CD4-positive, alpha-beta T cell treated with Interleukin-15 for 4 hours (primary cell): ENCODE measurements around the gene RASGEF1B.

Experiments used
- DNase-seq: peaks from one replicate; pipeline ENCODE4 v3.0.0-alpha.2; 2020; ENCODE audit warnings: low spot score

RASGEF1B gene

DNA sequence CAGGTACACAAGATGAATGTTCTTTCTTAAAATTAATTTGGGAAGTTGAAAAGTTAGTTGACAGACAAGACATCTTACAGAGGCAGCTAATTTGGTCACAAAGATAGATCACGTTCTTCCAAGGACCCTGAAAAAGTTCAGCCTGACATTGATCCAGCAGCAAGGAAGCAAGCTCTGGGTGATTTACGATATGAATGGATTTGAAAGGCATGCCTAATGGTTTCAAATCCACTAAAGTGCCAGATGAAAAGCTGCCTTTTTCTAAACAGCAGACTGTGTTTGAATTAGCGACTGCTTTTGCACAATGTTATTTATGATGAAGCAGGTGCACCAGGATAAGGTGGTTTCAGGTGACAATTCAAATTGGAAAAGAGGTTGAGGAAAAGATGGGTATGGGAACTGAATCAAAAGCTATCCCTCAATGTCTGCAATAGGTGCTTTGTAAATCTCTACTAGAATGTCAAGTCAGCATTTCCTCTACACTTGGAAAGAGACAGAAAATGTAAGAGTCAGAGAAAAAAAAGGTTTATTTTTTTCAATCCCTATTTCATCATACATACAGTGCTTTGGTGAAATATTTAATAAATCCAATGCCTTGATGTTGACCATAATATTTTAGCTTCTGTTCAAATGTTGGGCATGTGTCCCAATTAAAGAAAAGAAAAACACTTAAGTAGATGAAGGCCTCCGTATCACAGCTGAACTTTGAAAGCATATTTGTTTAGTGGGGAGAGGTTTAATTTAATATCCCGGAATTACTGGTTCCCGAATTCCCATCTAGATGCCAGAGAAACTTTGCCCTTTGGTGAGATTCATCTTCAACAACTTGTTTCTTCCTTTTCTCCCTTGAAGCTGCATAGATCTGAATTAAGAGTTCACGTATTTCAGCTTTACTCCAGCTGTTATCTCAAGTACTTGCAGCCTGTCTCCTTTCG is 6.0 kb downstream of the RASGEF1B start:
- DNase-seq = no peak

DNA sequence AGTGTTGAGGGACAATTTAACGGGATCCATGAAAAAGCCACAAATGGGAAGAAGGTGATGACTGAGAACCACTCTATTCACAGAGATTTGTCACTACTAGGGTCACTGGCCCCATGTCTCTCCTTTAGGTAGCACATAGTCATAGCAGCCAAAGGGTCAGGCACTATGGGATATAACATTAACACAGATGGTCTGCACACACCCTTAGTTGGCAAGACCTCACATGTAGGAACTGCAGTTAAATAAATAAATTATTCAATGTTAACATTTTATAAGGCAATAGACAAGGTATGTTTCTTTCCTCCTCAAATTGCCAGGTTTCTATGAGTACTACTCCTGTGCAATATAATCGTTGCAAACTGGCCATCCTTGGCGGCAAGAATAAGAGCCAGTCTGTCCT is 10.9 kb downstream of the RASGEF1B start:
- DNase-seq = no peak

DNA sequence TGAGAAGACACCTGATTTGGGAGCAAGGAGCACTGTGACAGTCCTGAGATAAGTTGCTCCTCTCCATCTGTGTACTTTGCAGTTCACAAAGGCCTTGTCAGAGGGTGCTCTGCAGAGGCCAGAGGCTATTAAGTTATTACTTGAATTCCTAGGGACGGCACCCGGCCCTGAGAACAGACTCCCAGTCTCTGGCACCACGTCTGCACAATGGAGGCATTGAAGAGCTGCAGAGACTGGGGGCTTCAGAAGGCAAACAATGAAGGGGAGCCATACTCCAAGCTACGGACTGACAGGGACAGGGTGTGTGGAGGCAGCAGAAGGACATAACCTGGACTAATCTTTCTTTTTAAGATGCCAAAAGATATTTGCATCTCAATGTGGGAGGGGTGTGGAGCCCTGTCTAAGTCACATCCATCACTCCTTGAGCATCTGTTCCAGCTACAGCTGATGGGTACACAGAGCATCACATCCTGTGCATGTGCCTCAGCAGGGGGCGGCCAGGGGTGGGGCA is 11.5 kb downstream of the RASGEF1B start:
- DNase-seq = no peak

DNA sequence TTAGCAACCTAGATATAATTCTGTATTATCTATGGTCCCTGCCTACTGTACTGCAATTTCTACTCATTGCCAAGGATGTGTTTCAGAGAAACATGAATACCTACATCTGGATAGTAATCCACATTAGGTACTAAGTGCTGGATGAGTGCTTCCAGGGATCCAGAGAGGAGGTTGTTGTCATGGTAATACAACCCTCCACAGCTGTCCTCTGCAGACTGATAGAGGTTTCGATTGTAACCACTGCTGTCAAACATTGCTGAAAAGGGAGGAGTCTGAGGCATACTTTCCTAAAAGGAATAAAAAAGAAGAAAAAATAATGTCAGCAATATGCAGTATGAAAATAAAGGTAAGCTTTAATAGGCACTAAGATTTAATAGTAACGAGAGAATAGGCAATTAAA is 12.5 kb downstream of the RASGEF1B start:
- DNase-seq = no peak

DNA sequence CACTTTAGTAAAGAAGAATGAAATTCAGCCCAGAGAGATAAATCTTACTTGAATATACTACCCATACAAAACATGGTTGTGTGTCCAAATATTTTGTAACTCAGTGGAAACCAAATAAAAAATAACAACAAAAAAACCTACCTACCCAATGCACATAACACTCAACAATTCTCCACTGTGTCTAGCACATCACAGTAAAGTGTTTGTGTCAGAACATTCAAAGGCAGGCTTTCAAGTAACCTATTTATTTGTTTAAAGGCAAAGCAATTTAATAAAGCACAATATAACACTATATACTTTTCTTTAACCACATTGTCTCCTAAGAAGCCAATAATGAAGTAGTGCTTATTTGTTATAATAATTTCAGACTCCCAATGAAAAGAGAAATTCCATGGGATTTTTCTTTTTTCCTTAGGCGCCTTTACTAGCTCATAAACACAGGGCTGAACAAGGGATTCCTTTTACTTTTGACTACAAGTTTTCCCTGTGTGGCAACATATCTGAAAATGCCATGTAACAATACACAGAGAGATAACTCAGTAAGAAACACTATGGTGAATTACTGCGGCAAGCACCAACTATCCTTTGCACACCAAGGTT is 13.7 kb downstream of the RASGEF1B start:
- DNase-seq = no peak

DNA sequence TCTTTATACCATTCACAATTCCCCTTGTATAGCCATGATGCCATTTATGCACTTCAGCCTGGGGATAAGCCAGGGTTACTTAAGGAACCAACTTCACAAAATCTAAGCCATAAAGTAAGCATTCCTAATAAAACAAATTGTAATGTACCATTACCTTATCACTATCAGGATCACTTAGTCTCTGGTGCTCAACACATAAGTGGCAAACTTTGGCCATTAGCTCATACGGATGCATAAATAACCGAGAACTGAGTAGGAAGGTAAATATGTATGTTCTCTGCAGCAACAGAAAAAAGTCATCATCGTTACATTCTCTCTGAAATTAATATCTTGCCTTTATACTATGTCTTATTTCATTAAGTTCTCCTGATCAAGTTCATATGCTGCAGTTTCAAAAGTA is 14.4 kb downstream of the RASGEF1B start:
- no peak for DNase-seq

DNA sequence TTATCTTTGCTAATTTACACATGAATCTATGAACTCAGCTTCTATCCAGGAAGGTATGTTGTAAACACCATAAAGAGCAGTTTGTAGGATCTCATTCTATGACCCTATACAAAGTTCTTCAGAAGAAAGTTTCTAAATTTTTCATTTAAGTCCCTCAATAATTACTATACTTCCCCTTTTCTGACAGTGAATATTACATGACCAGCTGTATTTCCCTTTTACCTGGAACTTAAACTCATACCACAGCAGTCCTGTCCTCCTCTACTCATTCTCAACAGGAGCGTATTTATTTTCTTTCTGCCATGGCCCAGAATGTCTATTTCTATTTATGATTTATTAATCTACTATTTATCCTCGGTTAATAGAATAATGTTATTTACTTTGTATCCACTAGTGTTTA is 15.8 kb downstream of the RASGEF1B start:
- no peak for DNase-seq

DNA sequence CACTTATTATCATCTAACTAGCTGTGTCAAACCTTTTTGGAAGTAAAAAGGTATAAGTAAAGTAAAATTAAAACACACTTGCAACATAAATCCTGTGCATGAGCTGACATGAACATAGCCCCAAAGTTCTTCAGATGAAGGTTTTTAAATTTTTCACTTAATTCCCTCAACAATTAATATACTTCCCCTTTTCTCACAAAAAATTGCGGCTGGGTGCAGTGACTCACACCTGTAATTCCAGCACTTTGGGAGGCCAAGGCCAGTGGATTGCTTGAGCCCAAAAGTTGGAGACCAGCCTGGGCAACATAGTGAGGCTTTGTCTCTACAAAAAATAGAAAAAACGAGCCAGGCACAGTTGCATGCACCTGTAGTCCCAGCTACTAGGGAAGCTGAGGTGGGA is 16.8 kb downstream of the RASGEF1B start:
- no peak for DNase-seq

DNA sequence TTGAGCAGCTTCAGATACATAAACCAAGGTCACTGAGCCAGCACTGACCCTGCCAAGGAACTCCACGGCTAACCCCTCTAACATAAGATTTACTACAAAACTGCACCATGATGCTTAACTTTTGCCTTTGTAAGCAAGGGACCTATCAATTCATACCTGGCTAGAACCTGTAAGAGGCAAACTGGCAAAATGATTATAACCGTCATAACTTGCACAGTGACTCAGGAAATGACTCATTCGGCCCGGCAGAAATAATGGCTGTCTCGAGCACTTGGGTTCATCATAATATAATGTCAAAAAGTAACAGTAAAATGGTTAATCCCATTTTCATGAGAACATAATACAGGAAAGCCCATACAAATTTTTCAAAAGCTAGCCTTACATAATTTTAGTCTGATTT is 17.2 kb downstream of the RASGEF1B start:
- peak; percentile 32 for DNase-seq

DNA sequence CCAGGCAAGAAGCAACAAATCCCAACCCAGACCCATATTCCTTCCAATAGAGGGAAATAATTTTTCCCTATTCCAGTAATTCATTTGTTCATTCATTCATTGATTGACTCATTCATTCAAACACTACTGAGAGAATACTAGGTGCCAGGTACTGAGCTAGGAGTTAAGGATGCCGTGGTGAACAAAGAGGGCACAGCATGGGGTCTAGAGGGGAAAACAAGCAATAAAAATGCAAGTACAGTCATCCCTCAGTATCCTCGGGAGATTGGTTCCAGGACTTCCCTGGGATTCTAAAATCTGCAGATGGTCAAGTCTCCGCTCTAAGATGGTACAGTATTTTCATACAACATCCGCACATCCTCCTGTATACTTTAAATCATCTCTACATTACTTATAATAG is 18.7 kb downstream of the RASGEF1B start:
- DNase-seq = no peak

DNA sequence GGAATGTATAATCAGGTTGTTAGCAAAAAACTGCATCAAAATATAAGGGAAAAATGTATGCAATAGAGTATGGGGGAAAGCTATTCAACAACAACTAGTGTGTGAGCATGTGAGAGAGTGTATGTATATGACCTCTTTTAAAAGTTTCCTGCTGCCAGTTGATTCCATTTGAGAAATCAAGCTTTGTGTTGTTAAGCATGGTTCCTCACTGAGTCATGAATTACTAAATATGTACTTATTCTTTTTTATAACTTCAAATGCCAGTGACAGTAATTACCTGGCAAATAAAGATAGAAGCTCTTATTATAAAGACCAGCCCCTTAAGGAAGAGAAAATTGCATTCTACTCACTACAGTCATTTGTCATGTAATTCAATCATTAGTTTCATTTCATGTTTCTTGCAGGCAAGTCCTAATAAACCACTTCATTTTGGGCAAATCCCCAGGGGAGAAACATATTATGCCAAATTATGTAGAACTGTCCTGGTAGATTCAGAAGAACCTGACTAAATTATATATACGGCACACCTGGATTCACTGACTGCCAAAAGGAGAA is 19.2 kb downstream of the RASGEF1B start:
- DNase-seq = no peak

DNA sequence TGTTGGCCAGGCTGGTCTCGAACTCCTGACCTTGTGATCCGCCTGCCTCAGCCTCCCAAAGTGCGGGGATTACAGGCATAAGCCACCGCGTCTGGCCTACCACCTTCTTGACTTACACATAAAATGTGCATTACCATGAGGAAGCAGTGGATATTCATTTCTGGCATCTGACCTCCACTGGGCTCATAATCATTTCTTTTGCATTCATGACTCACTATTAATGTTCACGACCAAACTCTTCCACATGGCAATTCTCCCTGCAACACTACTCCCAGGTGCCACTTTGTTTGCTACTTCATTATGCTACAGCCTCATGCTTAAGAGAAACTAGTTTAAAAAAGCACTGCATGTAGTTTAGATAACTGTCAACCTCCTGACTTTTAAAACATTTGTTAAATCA is 22.7 kb downstream of the RASGEF1B start:
- DNase-seq = no peak

DNA sequence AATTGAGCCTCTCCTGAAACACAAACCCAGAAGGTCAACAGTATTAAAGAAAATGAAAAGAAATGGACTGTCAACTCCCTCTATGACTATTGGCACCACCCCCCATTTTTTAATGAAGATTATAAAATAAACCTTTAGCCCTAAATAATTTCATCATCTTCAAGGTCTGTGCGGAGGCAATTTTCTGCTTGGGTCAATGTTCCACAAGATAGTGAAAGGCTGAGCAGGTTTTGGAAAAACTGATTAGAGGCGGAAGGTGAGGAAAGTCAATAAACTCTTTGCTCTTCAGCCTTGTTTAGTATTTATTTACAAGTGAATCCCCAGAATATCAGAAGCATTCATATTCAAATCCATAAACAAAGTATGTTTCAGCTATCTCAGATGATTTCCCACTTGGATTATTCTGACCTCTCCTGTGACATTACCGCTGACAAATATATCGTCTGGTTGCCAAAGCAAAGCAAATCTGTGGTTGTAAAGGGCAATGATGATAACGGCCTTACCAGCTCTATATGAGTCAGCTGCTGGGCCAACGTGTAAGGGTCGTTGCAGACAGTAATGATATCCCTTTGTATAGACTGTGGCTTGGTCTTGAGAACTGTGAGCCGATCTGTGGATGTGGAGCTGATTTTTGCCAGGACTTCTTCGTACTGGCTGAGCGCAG is 24.0 kb downstream of the RASGEF1B start:
- DNase-seq = no peak

DNA sequence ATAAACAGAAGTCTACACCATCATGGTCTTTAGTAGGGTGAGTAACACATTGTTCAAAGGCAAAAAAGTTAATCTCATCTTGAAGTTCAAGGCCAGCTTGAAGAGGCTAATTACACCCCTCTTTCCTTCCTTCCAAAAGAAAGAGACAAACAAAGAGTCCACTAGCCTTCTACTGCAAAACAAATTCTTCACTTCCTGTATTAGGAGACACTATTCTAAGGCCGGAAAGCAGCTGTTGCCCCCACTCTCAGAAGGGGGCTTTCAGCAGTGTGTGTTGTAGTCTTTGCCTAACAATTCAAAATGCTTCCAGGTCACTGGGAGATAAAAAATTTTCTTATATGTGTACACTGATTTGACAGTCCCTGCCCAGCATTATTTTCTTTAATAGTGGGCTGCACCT is 25.1 kb downstream of the RASGEF1B start:
- no peak for DNase-seq

DNA sequence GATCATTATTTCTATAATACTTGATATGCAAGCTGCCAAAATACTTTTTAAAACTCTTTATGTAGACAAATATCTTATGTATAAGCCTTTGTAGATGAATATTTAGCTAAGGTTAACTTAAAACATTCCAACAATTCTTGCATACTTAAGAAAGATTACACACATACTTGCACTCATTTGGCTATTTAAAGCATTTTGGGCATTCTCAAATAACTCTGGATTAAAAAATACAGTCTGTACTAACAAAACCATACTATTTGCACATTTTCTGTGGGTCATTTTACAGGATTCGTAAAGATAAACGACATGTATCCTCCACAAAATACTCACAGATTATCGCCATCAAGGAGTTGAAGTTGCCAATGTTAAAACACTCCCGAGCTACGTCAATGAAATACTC is 26.5 kb downstream of the RASGEF1B start:
- no peak for DNase-seq

DNA sequence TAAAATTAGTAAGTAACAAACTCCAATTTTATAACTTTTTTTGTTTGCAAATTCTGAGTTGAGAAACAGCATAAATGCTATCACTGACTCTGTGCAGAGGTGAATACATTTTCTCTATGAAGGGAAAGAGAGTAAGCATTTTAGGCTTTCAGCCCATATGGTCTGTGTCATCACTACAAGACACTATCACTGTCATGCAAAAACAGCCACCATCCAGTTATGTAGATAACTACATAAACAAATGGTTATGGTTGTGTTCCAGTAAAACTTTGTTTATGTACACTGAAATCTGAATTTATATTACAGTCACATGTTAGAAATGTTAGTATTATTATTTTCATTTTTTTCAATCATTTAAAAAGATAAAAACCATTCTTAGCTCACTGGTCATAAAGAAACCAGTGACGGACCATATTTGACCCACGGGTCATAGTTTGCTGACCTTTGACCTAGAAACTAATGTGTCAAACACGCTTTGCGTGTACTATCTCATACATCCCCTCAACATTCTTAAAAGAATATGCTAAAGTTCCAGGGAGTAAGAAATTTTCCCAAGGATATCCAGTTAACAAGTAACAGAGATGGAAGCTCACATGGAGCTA is 29.1 kb downstream of the RASGEF1B start:
- no peak for DNase-seq

DNA sequence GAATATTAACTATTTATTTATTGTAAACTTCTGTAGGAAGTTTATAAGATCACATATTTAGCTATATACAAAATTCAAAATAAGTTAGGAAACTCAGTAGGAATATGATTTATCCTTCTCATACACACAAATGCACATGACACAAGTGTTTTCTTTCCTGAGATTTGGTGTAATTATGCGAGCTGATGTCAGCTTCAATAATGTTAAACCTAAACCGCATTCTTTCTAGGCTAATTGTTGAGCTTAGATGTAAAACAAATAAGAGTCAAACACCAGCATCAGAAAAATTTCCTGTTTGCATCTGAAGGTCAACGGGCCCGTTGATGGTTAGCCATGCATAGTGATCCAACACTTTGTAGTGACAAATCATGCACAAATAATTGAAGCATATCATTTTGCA is 30.8 kb downstream of the RASGEF1B start:
- DNase-seq = no peak

DNA sequence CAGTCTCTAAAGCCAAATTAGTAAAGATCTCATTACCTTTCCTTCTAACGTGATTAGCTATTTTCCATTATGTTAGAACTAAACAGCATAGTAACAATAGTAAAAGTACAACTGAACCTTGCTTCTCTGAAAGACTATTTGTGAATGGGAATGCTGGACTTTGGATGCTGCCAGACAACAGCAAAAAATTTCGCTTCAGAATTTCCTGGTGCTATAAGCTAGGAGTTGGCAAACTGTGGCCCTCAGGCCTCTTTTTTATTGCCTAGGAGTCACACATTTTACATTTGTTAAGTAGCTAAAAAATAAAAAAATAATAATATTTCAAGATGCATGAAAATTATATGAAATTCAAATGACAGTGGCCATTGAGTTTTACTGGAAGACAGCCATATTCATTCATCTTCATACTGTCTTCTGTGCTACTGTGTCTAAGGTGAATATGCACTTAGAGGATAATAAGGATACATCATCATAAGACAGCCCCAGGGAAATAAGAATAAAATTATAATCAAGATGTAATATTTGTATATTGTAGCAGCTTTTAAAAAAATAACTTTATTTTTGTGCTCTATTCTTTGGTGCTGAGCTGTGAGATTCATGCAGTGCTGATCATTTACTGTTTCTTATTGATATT is 34.6 kb downstream of the RASGEF1B start:
- no peak for DNase-seq

DNA sequence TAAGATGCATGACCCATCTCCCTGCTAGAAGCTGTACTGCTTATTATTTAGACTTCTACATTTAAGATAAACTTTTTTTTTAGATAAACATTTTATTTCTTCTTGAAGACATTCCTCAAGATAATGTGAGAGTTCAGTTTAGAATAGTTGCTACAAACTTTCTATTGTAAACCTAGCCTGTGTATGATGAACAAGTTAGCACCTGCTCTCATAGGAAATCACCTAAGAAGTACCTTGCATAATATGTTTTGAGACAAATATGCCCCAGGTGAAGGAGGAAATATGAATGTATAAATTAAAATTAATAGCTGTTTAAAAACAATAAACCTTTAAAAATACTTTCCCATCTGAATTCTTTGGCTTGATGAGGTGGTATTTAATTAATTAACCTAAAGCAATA is 35.6 kb downstream of the RASGEF1B start:
- no peak for DNase-seq

DNA sequence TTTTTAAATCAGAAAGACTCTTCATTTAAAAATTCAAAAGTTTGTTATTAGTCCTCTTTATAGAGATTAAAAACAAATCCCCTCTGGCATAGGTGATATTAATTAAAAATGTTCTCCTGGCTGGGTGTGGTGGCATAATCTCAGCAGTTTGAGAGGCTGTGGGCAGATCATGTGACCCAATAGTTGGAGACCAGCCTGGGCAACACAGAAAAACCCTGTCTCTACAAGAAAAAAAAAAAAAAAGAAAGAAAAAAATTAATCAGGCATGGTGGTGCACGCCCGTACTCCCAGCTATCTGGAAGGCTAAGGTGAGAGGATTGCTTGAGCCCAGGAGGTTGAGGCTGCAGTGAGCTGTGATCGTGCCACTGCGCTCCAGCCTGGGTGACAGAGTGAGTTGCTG is 38.9 kb downstream of the RASGEF1B start:
- no peak for DNase-seq

DNA sequence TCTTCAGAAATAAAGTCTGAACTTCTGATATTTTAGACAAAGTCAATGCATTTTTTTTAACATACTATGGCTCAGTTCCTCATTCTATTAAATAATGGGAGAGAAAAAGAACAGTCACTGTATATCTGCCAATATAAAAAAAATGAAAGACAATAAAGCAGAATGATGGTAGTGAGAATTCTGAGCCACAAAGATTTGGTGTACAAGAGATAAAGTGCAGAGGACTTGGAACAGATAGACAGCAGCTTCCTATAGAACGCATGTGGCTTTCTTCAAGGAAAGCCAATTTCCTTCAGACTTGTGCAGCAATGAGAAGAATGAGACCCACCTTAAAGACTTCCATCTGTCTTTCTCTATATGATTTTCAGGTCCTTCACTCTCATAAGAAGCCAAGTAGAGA is 39.7 kb downstream of the RASGEF1B start:
- no peak for DNase-seq

DNA sequence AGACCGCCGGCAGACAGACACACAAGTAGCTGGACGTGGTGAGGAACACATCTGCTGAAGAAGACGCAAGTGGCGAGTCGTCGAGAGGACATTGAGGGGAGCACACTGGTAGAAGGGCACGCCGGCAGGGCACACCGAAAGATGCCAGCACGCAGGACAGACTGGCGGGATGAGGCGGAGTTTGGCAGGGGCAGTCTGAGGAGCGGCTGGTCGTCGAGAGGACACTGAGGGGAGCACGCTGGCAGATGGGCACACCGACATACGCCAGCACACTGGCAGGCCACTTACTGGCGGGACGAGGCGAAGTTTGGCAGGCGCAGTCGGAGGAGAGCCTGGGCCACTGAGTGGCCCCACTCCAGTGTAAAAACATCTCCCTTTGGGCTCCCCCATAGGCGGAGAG is 42.1 kb downstream of the RASGEF1B start:
- DNase-seq = no peak
